ENCODE data around the gene EIF4E3.

DNA sequence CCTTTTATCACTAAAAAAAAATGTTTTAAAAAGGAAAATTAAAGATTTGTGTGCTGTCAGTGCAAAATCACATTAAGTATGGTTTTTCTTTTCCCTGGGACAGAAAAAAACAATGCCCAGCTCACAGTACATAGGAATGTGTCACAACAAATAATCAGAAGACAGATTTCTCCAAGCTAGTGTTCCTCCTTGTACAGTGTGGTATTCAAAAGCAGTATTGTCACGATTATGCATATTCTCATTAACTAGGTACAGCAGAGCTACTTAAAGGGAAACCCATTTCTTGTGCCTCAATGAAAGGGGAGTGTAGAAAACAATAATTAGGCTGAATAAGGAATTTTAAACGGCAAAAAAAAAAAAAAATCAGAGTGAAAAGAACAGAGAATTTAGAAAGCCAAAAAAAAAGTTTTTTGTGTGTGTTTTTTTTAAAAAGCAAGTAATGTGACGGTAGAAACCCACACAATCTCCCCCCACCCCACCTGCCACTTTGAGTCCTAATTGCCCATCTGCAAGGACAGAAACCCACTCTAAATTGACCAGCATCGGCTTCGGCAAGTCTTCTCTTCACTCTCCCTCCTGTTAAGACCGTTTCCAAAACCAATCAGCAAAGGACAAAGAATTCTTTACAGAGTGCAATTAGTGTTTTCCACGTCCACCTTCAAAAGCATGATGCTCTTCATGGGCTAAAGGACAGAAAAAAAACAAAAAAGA, 41.0 kb downstream of the EIF4E3 start:
- TF ChIP-seq POLR2A (IDR thresholded peaks at IDR 0.05) (no peak), POLR2AphosphoS5 (IDR thresholded peaks at IDR 0.05) (no peak)
